NCI-H226 (cell line): Measurements from ENCODE around the gene NUP58.
"Not testable (repeated sequence)": the region's sequence is repeated elsewhere in the genome, so short reads cannot be mapped to it uniquely, and the experiment has no call there.

Experiments
- DNase-seq: peaks from one replicate; pipeline ENCODE4 v3.0.0-alpha.2; 2015

Gene NUP58

GRCh38 chr13:25306671-25307464 is 5.4 kb downstream of the NUP58 start:
- no peak for DNase-seq

GRCh38 chr13:25310891-25311290 is 9.5 kb downstream of the NUP58 start:
- DNase-seq: no peak

- peak; percentile 5 for DNase-seq
Observed at GRCh38 chr13:25318946-25319345, 17.5 kb downstream of the NUP58 start.

- DNase-seq: no peak
Observed at GRCh38 chr13:25319771-25320170, 18.3 kb downstream of the NUP58 start.

GRCh38 chr13:25324100-25324499 is 22.7 kb downstream of the NUP58 start:
- DNase-seq: no peak

- DNase-seq: peak; percentile 1
Observed at GRCh38 chr13:25329706-25330105, 28.3 kb downstream of the NUP58 start.

GRCh38 chr13:25330541-25330940 is 29.1 kb downstream of the NUP58 start:
- no peak for DNase-seq

GRCh38 chr13:25335856-25336255 is 34.4 kb downstream of the NUP58 start:
- no peak for DNase-seq

GRCh38 chr13:25345576-25345975 is 44.2 kb downstream of the NUP58 start:
- DNase-seq: no peak

- no peak for DNase-seq
Observed at GRCh38 chr13:25347151-25347550, 45.7 kb downstream of the NUP58 start.

- DNase-seq: no peak
Observed at GRCh38 chr13:25351404-25351803, 50.0 kb downstream of the NUP58 start.

GRCh38 chr13:25352230-25352629 is 50.8 kb downstream of the NUP58 start:
- no peak for DNase-seq

GRCh38 chr13:25352806-25353205 is 51.4 kb downstream of the NUP58 start:
- no peak for DNase-seq

- no peak for DNase-seq
Observed at GRCh38 chr13:25353344-25353743, 51.9 kb downstream of the NUP58 start.

- DNase-seq: no peak
Observed at GRCh38 chr13:25354377-25354776, 53.0 kb downstream of the NUP58 start.

GRCh38 chr13:25360443-25360842 is 59.0 kb downstream of the NUP58 start:
- DNase-seq: not testable (repeated sequence)

GRCh38 chr13:25365720-25366235 is 64.4 kb downstream of the NUP58 start:
- DNase-seq: no peak

GRCh38 chr13:25371158-25371874 is 69.9 kb downstream of the NUP58 start:
- DNase-seq: no peak

- DNase-seq: no peak
Observed at GRCh38 chr13:25371875-25372283, 70.5 kb downstream of the NUP58 start, which contains the start of gene ATP8A2. TSS of gene ATP8A2 (plus strand) at chr13:25371974. CDS start at chr13:25372213, 239 bp downstream.

- no peak for DNase-seq
Observed at GRCh38 chr13:25372284-25373081, 71.1 kb downstream of the NUP58 start.

GRCh38 chr13:25375727-25376358 is 74.4 kb downstream of the NUP58 start:
- DNase-seq: no peak

GRCh38 chr13:25377244-25377962 is 76.0 kb downstream of the NUP58 start:
- DNase-seq: no peak
